Measurements from ENCODE around the gene ROCK1.
"Not testable (repeated sequence)": the region's sequence is repeated elsewhere in the genome, so short reads cannot be mapped to it uniquely, and the experiment has no call there.

ROCK1 gene

GRCh38 chr18:21111346-21112139 lies at the start of gene ROCK1:
ROCK1 (minus strand) TSS chr18:21111813; CDS start chr18:21110910, 903 bp downstream.
- DNase-seq (ENCODE audit: low read depth), result peak; percentile 99

GRCh38 chr18:21155443-21155842 lies 43.8 kb upstream of the ROCK1 start:
- no peak for DNase-seq (ENCODE audit: low read depth)

- DNase-seq (ENCODE audit: low read depth), result no peak
Observed at GRCh38 chr18:21146016-21146415, 34.4 kb upstream of the ROCK1 start.

- DNase-seq (ENCODE audit: low read depth), result no peak
Observed at GRCh38 chr18:21145371-21145770, 33.8 kb upstream of the ROCK1 start.

- DNase-seq (ENCODE audit: low read depth), result no peak
Observed at GRCh38 chr18:21141668-21142422, 30.2 kb upstream of the ROCK1 start.

- not testable (repeated sequence) for DNase-seq (ENCODE audit: low read depth)
Observed at GRCh38 chr18:21137719-21138488, 26.3 kb upstream of the ROCK1 start.

- DNase-seq (ENCODE audit: low read depth), result no peak
Observed at GRCh38 chr18:21134895-21135294, 23.3 kb upstream of the ROCK1 start.

- no peak for DNase-seq (ENCODE audit: low read depth)
Observed at GRCh38 chr18:21132398-21132918, 20.8 kb upstream of the ROCK1 start.

GRCh38 chr18:21131698-21132227 lies 20.1 kb upstream of the ROCK1 start:
- DNase-seq (ENCODE audit: low read depth), result no peak

- no peak for DNase-seq (ENCODE audit: low read depth)
Observed at GRCh38 chr18:21129566-21130216, 18.1 kb upstream of the ROCK1 start.

GRCh38 chr18:21123290-21123926 lies 11.8 kb upstream of the ROCK1 start:
- DNase-seq (ENCODE audit: low read depth), result no peak

- no peak for DNase-seq (ENCODE audit: low read depth)
Observed at GRCh38 chr18:21118806-21119205, 7.2 kb upstream of the ROCK1 start.

- DNase-seq (ENCODE audit: low read depth), result no peak
Observed at GRCh38 chr18:21117409-21118131, 6.0 kb upstream of the ROCK1 start.

GRCh38 chr18:21115519-21116411 lies 4.2 kb upstream of the ROCK1 start:
- DNase-seq (ENCODE audit: low read depth), result no peak

- DNase-seq (ENCODE audit: low read depth), result no peak
Observed at GRCh38 chr18:21112543-21113105, 1.0 kb upstream of the ROCK1 start.

GRCh38 chr18:21112140-21112473 lies 494 bp upstream of the ROCK1 start:
- DNase-seq (ENCODE audit: low read depth), result no peak

- peak; percentile 32 for DNase-seq (ENCODE audit: low read depth)
Observed at GRCh38 chr18:21110713-21111345, 784 bp downstream of the ROCK1 start.

- DNase-seq (ENCODE audit: low read depth), result no peak
Observed at GRCh38 chr18:21109936-21110712, 1.5 kb downstream of the ROCK1 start.

All from stimulated activated CD8-positive, alpha-beta memory T cell treated with anti-CD3 and anti-CD28 coated beads, Interleukin-15, amount 100 ng/mL, for 1 hour (primary cell).